Activated CD4-positive, alpha-beta T cell treated with anti-CD3 and anti-CD28 coated beads for 24 hours (primary cell): ENCODE measurements around the gene ZKSCAN4.

Experiments
- DNase-seq, 2 donors: peaks; one replicate each; pipeline ENCODE4 v3.0.0-alpha.2; 2020; ENCODE audit warnings: low read depth in 2 of 2

ZKSCAN4 gene

DNA sequence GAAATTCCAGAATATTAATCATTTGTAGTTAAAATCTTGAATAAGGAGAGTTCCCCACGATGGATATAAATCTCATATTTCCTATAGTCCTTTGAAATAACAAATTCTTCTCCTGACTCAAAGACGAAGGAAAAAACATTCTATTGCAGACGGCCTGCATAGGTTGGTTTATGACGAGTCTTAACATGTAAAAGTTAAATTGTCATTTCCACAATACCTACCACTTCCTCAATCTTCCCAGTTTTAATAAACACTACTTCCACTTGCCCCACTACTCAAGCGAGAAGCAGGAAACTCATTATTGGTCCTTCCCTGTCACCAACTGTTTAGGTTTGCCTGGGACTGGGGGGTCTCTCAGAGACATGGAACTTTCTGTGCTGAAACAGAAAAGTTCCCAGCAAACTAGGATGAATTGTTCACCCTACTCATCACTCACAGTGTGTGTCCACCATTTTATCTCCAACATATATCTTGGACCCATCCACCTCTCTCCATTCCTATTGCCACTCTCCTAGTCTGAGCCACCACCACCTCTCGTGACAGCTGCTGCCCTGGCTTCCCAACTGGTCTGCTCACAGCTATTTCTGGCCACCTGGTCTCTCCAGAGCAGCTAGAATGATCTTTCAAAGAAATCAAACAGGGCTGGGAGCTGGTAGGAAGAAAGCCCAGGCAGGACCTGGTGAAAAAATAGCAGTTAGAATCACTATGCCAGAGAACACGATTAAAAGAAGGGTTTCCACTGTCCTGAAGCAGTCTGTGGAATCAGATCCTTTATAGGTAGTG, 42.1 kb downstream of the ZKSCAN4 start:
- DNase-seq = no peak

DNA sequence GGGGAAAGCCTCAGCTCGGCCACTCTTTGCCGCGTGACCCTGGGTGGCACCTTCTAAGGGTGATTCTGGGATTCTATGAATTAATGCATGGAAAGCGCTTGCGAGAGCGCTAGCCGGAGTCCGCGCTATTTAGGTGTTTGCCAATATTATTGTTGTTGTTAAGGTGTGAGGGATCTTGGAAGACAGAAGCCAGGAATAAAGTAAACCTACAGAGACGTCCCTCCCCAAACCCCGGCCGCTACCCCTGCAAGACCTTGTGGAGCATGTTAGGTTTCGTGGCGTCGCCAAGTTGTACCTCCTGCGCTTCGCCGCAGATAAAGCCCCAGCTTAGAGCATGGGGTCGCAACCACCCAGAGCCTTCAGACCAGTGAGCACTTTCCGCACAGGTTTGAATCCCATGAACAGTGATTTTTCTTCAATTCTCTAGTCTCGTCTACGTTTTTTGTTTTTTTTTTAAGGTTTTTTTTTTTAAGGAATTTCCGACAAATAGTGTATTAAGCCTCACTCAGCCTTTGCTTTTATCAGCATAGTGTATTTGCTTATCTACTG, 43.9 kb downstream of the ZKSCAN4 start:
- DNase-seq = no peak

DNA sequence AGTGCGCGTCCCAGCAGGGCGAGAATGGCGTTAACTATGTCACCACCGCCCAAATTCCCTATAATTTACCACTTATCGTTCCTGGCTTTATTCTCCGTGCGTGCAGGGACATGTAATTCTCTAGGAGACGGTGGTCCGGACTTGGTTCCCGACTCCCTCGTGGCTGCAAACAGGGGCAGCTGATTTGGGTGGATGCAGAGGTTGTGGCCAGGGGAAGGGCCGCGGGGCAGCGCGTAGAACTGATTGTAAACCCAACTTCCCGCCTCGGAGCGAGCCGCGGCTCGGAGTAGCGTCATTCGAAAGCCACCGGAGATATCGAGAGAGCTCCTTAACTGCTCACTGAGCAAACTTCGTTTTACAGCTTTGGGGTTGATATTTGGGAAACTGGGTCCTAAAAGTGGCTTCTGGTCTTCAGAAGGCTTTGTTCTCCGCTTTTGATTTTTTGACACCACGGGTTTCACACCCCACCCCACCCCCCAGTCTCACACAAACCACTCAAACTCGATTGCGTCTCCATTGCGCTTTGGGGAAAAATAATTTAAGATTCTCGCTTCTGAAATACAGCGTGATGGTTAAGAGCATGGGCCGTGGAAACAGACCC, 44.5 kb downstream of the ZKSCAN4 start:
- DNase-seq = no peak

DNA sequence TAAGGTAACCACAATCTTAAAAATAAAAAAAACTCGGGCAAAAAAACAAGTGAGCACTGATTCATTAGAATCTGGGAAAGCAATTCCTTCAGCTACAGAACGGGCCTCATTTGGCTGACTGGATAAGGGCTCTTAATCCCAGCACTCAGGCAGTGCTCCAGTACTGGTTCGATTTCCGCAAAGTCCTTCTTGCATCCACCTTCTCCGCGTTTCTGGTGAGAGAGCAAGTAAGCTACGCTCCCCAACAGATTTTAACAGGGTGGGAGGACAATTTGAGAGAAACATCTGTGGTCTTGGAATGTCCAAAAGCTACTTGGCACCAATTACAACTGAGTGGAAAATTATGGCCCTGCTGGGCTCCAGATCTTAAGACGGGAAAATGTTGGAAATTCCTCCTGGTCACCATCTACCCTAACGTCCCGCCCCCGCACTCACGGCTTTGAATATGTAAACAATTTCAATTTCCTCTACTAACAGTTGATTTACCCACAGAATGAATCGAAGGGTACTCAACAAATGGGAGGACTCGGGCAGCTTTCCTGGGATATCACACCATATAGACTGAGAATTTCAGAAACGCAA, 45.0 kb downstream of the ZKSCAN4 start:
- no peak for DNase-seq

DNA sequence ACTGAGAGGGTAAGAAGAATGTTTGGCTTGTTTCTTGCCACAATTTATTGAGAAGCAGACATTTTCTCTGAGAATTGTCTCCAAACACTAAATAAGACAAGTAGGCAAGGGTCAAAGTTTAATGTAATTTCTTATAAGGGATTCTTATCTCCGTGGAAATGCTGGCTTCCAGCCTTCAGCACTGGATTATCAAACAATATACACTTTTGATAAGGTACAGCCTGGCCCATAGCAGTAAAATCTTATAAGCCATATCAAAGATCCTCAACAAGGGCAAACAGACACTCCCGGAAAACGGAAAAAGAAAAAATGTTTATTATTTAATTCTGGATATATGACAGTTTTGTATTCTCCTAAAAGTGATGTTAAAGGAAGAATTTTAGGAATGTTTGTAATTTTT, 45.5 kb downstream of the ZKSCAN4 start:
- no peak for DNase-seq

DNA sequence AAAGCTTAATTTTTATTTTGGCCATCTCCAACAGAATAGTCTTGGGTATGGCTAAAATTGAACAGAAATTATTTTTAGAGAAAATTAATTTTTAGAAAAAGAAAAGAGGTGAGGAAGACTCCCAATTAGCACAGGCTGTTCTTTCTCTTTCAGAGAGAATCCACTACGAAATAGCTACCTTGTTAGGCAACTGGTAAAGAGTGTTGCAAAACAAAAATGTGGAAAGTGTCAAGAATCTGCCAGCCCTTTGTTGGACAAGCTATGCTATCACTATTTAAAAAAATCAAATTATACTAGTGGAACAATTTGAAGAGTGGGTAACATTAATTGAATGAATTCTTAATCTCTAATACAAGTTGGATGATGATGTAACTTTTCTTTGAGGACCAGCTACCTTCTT, 46.2 kb downstream of the ZKSCAN4 start:
- DNase-seq = no peak

DNA sequence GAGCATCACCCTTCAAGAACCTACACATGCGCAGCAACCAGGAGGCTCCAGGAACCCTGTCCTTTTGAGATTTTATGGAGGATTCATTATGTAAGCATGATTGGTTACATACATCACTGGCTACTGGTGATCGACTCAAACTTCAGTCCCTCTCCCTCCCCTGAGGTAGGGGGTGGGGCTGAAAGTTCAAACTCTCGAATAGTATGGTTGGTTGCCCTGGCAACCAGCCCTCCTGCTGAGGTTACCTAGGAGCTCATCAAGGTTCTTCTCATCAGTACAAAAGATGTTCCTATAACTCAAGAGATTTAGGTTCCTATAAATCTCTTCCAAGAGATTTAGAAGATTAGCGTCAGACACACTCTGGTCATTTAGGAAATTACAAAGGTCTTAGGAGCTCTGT, 48.9 kb downstream of the ZKSCAN4 start:
- no peak for DNase-seq

DNA sequence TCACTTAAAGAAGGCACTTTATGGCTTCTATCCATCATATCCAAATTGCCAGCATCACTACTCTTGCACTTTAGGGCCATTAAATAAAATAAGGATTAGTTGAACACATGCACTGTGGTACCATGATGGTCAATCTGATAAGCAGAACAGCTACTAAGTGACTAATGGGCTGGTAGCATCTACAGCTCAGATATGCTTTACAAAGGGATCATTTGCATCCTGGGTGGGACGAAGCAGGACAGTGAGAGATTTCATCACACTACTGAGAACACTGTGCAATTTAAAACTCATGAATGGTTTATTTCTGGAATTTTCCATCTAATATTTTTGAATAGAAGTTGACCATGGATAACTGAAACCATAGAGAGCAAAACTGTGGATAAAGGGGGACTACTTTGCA, 52.0 kb downstream of the ZKSCAN4 start:
- no peak for DNase-seq
